HFFc6 (cell line): Measurements from ENCODE around the gene NFXL1. TPM values are rescaled to one million over a fixed set of nuclear protein-coding genes. Genes with fewer than 3 reads are reported as not detected.

Source experiments
- DNase-seq: peaks from one replicate; pipeline ENCODE4 v3.0.0-alpha.2; 2018
- H3K27ac Mint-ChIP-seq: 2 replicates; pipeline ENCODE4 v1.8.0; 2020; ENCODE audit warnings: mild to moderate bottlenecking, mixed read lengths
- H3K27me3 Mint-ChIP-seq: 2 replicates; pipeline ENCODE4 v1.8.0; 2021; ENCODE audit warnings: mild to moderate bottlenecking, moderate library complexity, mixed read lengths; ENCODE audit not compliant: insufficient read depth
- H3K36me3 Mint-ChIP-seq: 2 replicates; pipeline ENCODE4 v1.8.0; 2021; ENCODE audit warnings: low read depth, mixed read lengths
- H3K4me1 Mint-ChIP-seq: 2 replicates; pipeline ENCODE4 v1.8.0; 2020; ENCODE audit warnings: low read depth, mixed read lengths
- H3K4me3 Mint-ChIP-seq: 2 replicates; pipeline ENCODE4 v1.8.0; 2020; ENCODE audit warnings: mild to moderate bottlenecking, moderate library complexity, mixed read lengths
- H3K9me3 Mint-ChIP-seq: 2 replicates; pipeline ENCODE4 v1.8.0; 2020; ENCODE audit warnings: mild to moderate bottlenecking, mixed read lengths
- CTCF ChIP-seq: fragments of 200-600 bp; sonication (generic); IDR thresholded peaks from 2 replicates; pipeline ENCODE4 v1.5.0; 2021; ENCODE audit warnings: antibody characterized with exemption, mild to moderate bottlenecking
- total RNA-seq, 6 experiments: library from RNA; stranded (reverse); fragmentation: NEBNext Ultra II Directional; extraction: Animal tissue kit (Norgen Biotek cat#: 25700); gene quantifications; 2 replicates in 1 of 6; 3 replicates in 5 of 6; pipeline ENCODE4 v1.2.3, GENCODE V29; 2021

NFXL1 gene
- total RNA-seq, 6 experiments from 2014 or later, result 8.4 to 10.8 (median 10.0) TPM

GRCh38 chr4:47817275-47817674 lies 97.1 kb downstream of the NFXL1 start:
- peaks cover 8% of the 10 kb centered on the region; the same call in 1 of the 2 replicates for H3K27me3 Mint-ChIP-seq
- peaks cover 15% of the 10 kb centered on the region for H3K4me1 Mint-ChIP-seq
- H3K9me3 Mint-ChIP-seq, result no peaks in the 10 kb centered on the region
- no peak overlapping the region for H3K27ac Mint-ChIP-seq
- no peak for TF ChIP-seq CTCF
- H3K4me3 Mint-ChIP-seq, result no peak overlapping the region
- DNase-seq, result no peak
- H3K36me3 Mint-ChIP-seq, result no peaks in the 10 kb centered on the region

GRCh38 chr4:47816748-47817147 lies 97.6 kb downstream of the NFXL1 start:
- DNase-seq, result no peak
- peaks cover 8% of the 10 kb centered on the region; the same call in 1 of the 2 replicates for H3K27me3 Mint-ChIP-seq

GRCh38 chr4:47814618-47815295 lies 99.6 kb downstream of the NFXL1 start:
- Mint-ChIP-seq H3K36me3 (no peaks in the 10 kb centered on the region), H3K4me3 (peak overlapping the region; percentile 74), H3K9me3 (no peaks in the 10 kb centered on the region), H3K27me3 (peaks cover 2% of the 10 kb centered on the region), H3K4me1 (peaks cover 15% of the 10 kb centered on the region), H3K27ac (peak overlapping the region; percentile 36; the same call in 1 of the 2 replicates)
- no peak for TF ChIP-seq CTCF
- peak; percentile 17 for DNase-seq

More at GRCh38 chr4:47816748-47817147, 97.6 kb downstream of the NFXL1 start:
- no peaks in the 10 kb centered on the region for H3K9me3 Mint-ChIP-seq
- H3K27ac Mint-ChIP-seq, result no peak overlapping the region
- H3K36me3 Mint-ChIP-seq, result no peaks in the 10 kb centered on the region
- peaks cover 15% of the 10 kb centered on the region for H3K4me1 Mint-ChIP-seq
- H3K4me3 Mint-ChIP-seq, result no peak overlapping the region
- TF ChIP-seq CTCF, result no peak

- peaks cover 7% of the 10 kb centered on the region for H3K4me1 Mint-ChIP-seq
- DNase-seq, result no peak
These were observed 104.7 kb downstream of the NFXL1 start for GRCh38 chr4:47809654-47810203.

GRCh38 chr4:47804598-47804997 lies 109.8 kb downstream of the NFXL1 start:
- H3K36me3 Mint-ChIP-seq, result no peaks in the 10 kb centered on the region
- no peaks in the 10 kb centered on the region for H3K4me1 Mint-ChIP-seq
- TF ChIP-seq CTCF, result no peak
- no peak overlapping the region for H3K4me3 Mint-ChIP-seq
- no peaks in the 10 kb centered on the region for H3K9me3 Mint-ChIP-seq
- no peak overlapping the region for H3K27ac Mint-ChIP-seq
- peaks cover 7% of the 10 kb centered on the region for H3K27me3 Mint-ChIP-seq
- DNase-seq, result no peak

More at GRCh38 chr4:47809654-47810203, 104.7 kb downstream of the NFXL1 start:
- H3K27me3 Mint-ChIP-seq, result peaks cover 5% of the 10 kb centered on the region
- TF ChIP-seq CTCF, result no peak
- H3K27ac Mint-ChIP-seq, result no peak overlapping the region
- no peaks in the 10 kb centered on the region for H3K36me3 Mint-ChIP-seq
- no peaks in the 10 kb centered on the region for H3K9me3 Mint-ChIP-seq
- H3K4me3 Mint-ChIP-seq, result no peak overlapping the region
